Lower leg skin (tissue), 3 donors: ENCODE data around the gene TNS3.

Source experiments
- CTCF ChIP-seq, 3 donors: fragments of 450-650 bp; IDR thresholded peaks; one replicate each; pipeline ENCODE4 v1.5.1; 2016; ENCODE audit warnings: antibody characterized with exemption in 3 of 3, mild to moderate bottlenecking in 3 of 3, moderate library complexity in 2 of 3
- POLR2A ChIP-seq, 2 donors: fragments of 450-650 bp; IDR thresholded peaks; one replicate each; pipeline ENCODE4 v1.6.1; 2016 to 2017; ENCODE audit warnings: antibody characterized with exemption in 2 of 2, mild to moderate bottlenecking in 1 of 2, moderate library complexity in 1 of 2

GRCh38 chr7:47449810-47450590 lies 131.9 kb downstream of the TNS3 start:
- TF ChIP-seq CTCF (IDR thresholded peaks at IDR 0.05) = no peak
- TF ChIP-seq POLR2A (IDR thresholded peaks at IDR 0.05) = no peak
